B cell (primary cell): ENCODE data around the gene MLXIP.

ENCODE experiments used
- CTCF ChIP-seq: fragments of 200-600 bp; IDR thresholded peaks from one replicate; pipeline ENCODE4 v1.8.0; 2022; ENCODE audit warnings: antibody characterized with exemption, mild to moderate bottlenecking
- EZH2 ChIP-seq: IDR thresholded peaks from 2 replicates; pipeline ENCODE4 v1.6.1; 2012; ENCODE audit warnings: borderline replicate concordance, low read depth, mild to moderate bottlenecking, moderate library complexity, low read length; ENCODE audit not compliant: insufficient read depth, poor library complexity, severe bottlenecking

GRCh38 chr12:122067966-122068365, 10.6 kb upstream of the MLXIP start:
- TF ChIP-seq CTCF (no peak), EZH2 (no peak)
